Kidney epithelial cell (primary cell): ENCODE measurements around the gene ZNF516. TPM values are rescaled to one million over a fixed set of nuclear protein-coding genes. Genes with fewer than 3 reads are reported as not detected.

Source experiments
- DNase-seq: peaks from one replicate; pipeline ENCODE4 v3.0.0-alpha.2; 2010; ENCODE audit warnings: low read depth
- H3K27me3 ChIP-seq: 2 replicates; pipeline ENCODE4 v1.6.0; 2011; ENCODE audit warnings: low read length; ENCODE audit not compliant: control insufficient read depth, insufficient read depth
- H3K36me3 ChIP-seq: 2 replicates; pipeline ENCODE4 v1.5.1; 2011; ENCODE audit warnings: low read length; ENCODE audit not compliant: control insufficient read depth, insufficient read depth
- H3K4me3 ChIP-seq: 2 replicates; pipeline ENCODE4 v1.5.1; 2011; ENCODE audit warnings: low read depth, mild to moderate bottlenecking, control low read depth, low read length
- total RNA-seq: library from RNA; depleted of rRNA; stranded (reverse); fragments of >200 nt; gene quantifications from 2 replicates; pipeline ENCODE4 v1.2.3, GENCODE V29; 2015
- TF ChIP-seq, protein P1 (sequence below): IDR thresholded peaks from 2 replicates; pipeline ENCODE4 v1.5.1; 2011; ENCODE audit warnings: mild to moderate bottlenecking, moderate library complexity, low read length, control low read depth, inconsistent platforms; ENCODE audit not compliant: insufficient read depth, poor library complexity, severe bottlenecking

ZNF516 gene
- total RNA-seq, 1 donor from 2014 or later = 56.1 TPM

DNA sequence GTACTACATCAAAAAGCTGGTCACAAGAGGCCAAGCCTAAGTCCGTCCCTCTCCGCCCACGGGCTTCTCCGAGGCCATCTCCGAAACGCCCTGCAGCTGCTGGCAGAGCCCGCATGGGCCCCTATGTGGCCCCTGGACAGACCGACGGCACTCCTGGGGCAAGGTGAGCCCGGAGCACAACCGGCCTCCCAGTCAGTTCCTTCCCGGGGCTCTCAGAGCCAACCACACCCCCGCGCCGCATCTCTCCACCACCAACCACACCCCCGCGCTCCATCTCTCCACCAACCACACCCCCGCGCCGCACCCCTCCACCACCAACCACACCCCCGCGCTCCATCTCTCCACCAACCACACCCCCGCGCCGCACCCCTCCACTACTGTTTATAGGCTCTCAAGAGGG lies 93.5 kb downstream of the ZNF516 start:
- H3K27me3 ChIP-seq = no peaks in the 10 kb centered on the region
- H3K4me3 ChIP-seq = no peak overlapping the region
- TF ChIP-seq, protein P1, sequence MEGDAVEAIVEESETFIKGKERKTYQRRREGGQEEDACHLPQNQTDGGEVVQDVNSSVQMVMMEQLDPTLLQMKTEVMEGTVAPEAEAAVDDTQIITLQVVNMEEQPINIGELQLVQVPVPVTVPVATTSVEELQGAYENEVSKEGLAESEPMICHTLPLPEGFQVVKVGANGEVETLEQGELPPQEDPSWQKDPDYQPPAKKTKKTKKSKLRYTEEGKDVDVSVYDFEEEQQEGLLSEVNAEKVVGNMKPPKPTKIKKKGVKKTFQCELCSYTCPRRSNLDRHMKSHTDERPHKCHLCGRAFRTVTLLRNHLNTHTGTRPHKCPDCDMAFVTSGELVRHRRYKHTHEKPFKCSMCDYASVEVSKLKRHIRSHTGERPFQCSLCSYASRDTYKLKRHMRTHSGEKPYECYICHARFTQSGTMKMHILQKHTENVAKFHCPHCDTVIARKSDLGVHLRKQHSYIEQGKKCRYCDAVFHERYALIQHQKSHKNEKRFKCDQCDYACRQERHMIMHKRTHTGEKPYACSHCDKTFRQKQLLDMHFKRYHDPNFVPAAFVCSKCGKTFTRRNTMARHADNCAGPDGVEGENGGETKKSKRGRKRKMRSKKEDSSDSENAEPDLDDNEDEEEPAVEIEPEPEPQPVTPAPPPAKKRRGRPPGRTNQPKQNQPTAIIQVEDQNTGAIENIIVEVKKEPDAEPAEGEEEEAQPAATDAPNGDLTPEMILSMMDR = no peak
- H3K36me3 ChIP-seq = no peaks in the 10 kb centered on the region
- DNase-seq = no peak

DNA sequence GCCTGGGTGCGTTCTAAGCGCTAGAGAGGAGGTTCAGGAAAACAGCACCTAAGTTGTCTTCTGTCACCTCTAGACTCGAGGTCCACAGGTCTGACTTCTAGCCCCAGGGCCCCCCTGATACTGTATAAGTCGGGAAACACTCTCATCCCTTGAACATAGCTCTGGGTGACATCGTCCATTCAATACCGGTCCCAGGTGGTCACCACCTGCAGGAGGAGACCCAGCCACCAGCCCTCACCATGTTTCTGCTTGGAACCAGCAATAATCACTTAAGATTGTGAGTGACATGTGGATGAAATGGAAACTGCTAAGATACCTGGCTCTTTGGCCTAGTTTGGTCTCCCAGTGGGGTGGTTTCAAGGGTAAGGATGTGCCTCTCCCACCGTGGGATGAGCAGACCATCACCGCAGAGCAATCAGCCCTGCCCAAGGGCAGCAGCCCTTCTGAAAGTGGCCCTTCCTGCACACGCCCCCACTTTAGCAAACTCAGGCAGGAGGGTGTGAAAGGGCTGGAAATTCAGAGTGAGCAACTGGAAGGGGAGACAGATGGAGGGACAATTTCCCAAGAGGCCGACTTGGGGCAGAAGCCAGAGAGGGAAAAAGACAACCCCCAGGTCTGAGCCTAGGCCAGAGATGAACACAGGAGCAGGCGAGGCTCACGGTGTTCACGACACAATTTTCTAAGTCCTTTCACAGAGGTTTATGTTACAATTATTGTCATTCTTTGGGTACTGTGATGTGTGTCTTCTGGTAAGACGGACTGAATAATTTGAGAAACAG lies 95.2 kb downstream of the ZNF516 start:
- Histone ChIP-seq H3K36me3 (no peaks in the 10 kb centered on the region), H3K27me3 (no peaks in the 10 kb centered on the region), H3K4me3 (no peak overlapping the region)
- TF ChIP-seq, protein P1 = no peak
- no peak for DNase-seq

DNA sequence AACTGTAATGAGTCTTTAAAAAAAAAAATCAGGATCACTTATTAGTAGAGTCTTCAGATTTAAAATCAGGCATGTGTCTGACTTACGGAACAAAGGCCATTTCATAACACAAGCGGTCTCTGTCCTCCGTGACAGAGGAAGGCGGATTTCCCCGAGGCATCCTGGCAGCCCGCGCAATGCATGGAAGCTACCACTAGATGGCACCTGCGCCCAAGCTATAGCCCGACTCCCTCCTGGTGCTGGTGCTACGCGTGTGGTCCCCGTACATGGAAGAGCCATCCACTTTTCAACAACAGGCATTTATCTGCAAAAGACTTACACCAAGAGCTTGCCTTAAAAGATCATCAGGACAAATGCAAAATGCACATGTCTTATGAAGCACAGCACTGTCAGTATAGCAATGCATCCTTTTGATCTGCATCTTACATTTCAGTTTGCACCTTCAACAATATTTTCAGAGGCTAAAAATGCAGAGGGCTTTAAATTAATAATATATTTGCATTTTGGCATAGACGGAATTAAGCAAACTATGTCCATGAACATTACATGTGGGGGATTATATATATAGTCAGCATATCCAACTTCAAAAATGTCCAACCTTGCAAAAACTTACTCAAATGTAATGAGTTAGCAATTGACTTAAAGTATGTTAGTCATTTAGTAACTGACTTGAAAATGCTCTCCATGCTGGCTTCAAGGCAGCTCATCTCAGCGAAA lies 96.0 kb downstream of the ZNF516 start:
- no peaks in the 10 kb centered on the region for H3K36me3 ChIP-seq
- TF ChIP-seq, protein P1 = peak; percentile 95
- DNase-seq = no peak
- no peaks in the 10 kb centered on the region for H3K27me3 ChIP-seq
- no peak overlapping the region for H3K4me3 ChIP-seq

DNA sequence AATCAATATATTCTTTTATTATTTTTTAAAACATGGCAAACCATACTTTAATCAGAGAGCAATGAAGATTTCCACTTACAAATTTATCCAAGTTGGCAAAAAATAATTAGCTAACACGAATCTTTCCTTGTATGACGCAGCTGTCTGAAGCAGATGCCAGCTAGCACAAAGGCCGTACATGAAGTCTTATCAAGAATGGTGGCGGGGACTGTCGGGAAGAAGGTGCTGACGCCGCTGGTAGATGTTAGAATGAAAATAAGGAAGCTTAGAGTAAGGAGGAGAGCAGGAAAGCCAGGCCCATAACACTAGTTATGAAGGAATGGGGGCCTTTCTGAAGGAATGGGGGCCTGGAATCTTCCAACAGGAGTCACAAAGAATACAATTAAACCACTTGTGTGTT lies 96.7 kb downstream of the ZNF516 start:
- Histone ChIP-seq H3K36me3 (no peaks in the 10 kb centered on the region), H3K4me3 (no peak overlapping the region), H3K27me3 (no peaks in the 10 kb centered on the region)
- TF ChIP-seq, protein P1 = no peak
- DNase-seq = no peak

DNA sequence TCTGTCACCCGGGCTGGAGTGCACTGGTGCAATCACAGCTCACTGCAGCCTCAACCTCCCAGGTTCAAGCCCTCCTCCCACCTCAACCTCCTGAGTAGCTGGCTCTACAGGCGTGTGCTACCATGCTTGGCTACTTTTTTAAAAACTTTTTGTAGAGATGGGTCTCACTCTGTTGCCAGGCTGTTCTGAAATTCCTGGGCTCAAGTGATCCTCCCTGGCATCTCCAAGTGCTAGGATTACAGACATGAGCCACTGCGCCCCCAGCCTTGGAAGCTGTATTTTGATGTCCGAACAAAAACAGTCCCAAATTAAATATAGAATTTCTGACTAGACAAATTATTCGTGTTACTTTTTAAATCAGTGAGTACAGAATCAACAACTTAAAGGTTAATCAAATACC lies 97.4 kb downstream of the ZNF516 start:
- no peak for DNase-seq
- Histone ChIP-seq H3K36me3 (no peaks in the 10 kb centered on the region), H3K27me3 (no peaks in the 10 kb centered on the region), H3K4me3 (no peak overlapping the region)
- TF ChIP-seq, protein P1 = no peak
